Measurements from ENCODE around the gene TRPM2. TPM values are rescaled to one million over a fixed set of nuclear protein-coding genes. Genes with fewer than 3 reads are reported as not detected.

Gene TRPM2
- total and polyA plus RNA-seq, 2 of the 8 experiments (the other 6 are each of a cell fraction or from before 2014, with no cell fraction given) = 0.27 to 0.28 TPM

DNA sequence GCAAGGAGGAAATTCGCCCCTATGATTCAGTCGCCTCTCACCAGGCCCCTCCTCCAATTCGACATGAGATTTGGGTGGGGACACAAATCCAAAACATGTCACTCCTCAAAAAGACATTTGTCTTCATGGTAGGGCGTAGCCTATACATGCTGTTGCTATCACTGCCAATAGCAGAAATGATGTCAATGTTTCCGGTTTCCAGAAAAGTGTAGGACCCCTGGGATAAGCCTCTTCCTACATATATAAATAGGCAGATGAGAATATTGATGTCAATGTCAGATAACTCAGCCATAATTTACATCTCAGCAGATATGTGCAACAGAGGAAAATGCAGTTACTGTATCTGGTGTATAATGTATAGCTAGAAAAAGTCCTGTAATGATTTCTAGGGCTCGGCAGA is 118.6 kb downstream of the TRPM2 start:
- Histone ChIP-seq H2BK120ac (replicated peaks; ENCODE audit: low read depth, low read length) (no peak overlapping the region), H3K4ac (replicated peaks; ENCODE audit: insufficient read length, low read depth, low read length) (no peak overlapping the region), H3K4me3 (ENCODE audit: extremely low read depth in 1 of 4, insufficient read depth in 2 of 4, low read depth in 3 of 4, low read length in 4 of 4) (no peak overlapping the region), H2BK20ac (ENCODE audit: low read length) (no peak overlapping the region), H3K4me1 (replicated peaks in 1 of 4; ENCODE audit: control insufficient read depth in 3 of 4, insufficient read depth in 4 of 4, low read length in 3 of 4) (no peaks in the 10 kb centered on the region), H3K9me3 (ENCODE audit: insufficient read depth in 2 of 2, low read depth in 1 of 2, low read length in 1 of 2) (no peaks in the 10 kb centered on the region), H4K8ac (ENCODE audit: extremely low read depth, insufficient read depth, low read length) (no peak overlapping the region), H4K5ac (ENCODE audit: insufficient read length, low read depth, low read length) (no peak overlapping the region), H2AK5ac (ENCODE audit: low read depth, low read length) (no peak overlapping the region), H4K20me1 (replicated peaks in 1 of 2; ENCODE audit: control insufficient read depth in 1 of 2, insufficient read depth in 2 of 2, low read length in 2 of 2) (peaks cover 0 to 2% of the 10 kb centered on the region in 2 experiments), H4K91ac (replicated peaks; ENCODE audit: insufficient read length, low read length) (no peak overlapping the region), H3K9ac (replicated peaks in 1 of 4; ENCODE audit: extremely low read depth in 1 of 4, low read depth in 3 of 4, low read length in 3 of 4) (no peak overlapping the region), H3K4me2 (ENCODE audit: insufficient read depth in 1 of 2, low read depth in 2 of 2, low read length in 2 of 2) (no peak overlapping the region), H3K14ac (ENCODE audit: insufficient read length) (no peak overlapping the region), H3K23me2 (ENCODE audit: low read depth, low read length) (no peaks in the 10 kb centered on the region), H3K79me1 (ENCODE audit: low read depth, low read length) (no peaks in the 10 kb centered on the region), H3K79me2 (ENCODE audit: control insufficient read depth in 1 of 2, insufficient read depth in 2 of 2, low read length in 2 of 2) (no peaks in the 10 kb centered on the region), H3K18ac (ENCODE audit: extremely low read depth, low read length) (no peak overlapping the region), H3K36me3 (ENCODE audit: control insufficient read depth in 2 of 4, insufficient read depth in 4 of 4, low read length in 3 of 4) (no peaks in the 10 kb centered on the region), H2BK5ac (ENCODE audit: low read depth, low read length) (no peak overlapping the region), H2BK15ac (ENCODE audit: low read length) (no peak overlapping the region), H2BK12ac (ENCODE audit: low read depth, low read length) (no peak overlapping the region), H2AFZ (ENCODE audit: low read length) (no peak overlapping the region), H3K27ac (ENCODE audit: low read depth, low read length) (no peak overlapping the region), H3K23ac (ENCODE audit: insufficient read length) (no peak overlapping the region), H3K56ac (replicated peaks; ENCODE audit: insufficient read length, low read depth, low read length) (no peak overlapping the region), H3K27me3 (replicated peaks in 1 of 4; ENCODE audit: control insufficient read depth in 3 of 4, extremely low read depth in 1 of 4, insufficient read depth in 3 of 4, low read length in 3 of 4) (no peaks in the 10 kb centered on the region)
- DNase-seq (ENCODE audit: low read depth in 1 of 2, low spot score in 2 of 2) (no peak), FAIRE-seq (no peak)
- WGBS, 2 experiments (ENCODE audit: extremely low coverage in 1 of 2, insufficient coverage in 1 of 2, insufficient read length in 1 of 2, insufficient replicate concordance in 2 of 2, low coverage in 1 of 2, low lambda C conversion rate in 2 of 2, missing lambda C conversion rate in 1 of 2) = 90% methylated on average over 6 of the region's 6 CpGs; no CpG with 5 or more reads in 1 of the 2 experiments
- CTCF ChIA-PET (ENCODE audit: partially characterized antibody) = interaction anchor here (0.8 to 1.3 kb wide), 2 partner anchors 22 to 95 kb away, joined by 3 read pairs; no protein-coding TSS in a partner anchor
- TF ChIP-seq, protein P1, sequence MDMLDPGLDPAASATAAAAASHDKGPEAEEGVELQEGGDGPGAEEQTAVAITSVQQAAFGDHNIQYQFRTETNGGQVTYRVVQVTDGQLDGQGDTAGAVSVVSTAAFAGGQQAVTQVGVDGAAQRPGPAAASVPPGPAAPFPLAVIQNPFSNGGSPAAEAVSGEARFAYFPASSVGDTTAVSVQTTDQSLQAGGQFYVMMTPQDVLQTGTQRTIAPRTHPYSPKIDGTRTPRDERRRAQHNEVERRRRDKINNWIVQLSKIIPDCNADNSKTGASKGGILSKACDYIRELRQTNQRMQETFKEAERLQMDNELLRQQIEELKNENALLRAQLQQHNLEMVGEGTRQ (IDR thresholded peaks at IDR 0.05; ENCODE audit: low read length) = no peak
- no peak for TF ChIP-seq NRF1 (IDR thresholded peaks at IDR 0.05; ENCODE audit: low read depth, low read length)
- TF ChIP-seq HDAC6 (IDR thresholded peaks at IDR 0.05; ENCODE audit: low read depth, low read length) = no peak
- no peak for TF ChIP-seq CEBPB (IDR thresholded peaks at IDR 0.05; ENCODE audit: low read depth, low read length)
- no peak for TF ChIP-seq SIX5 (IDR thresholded peaks at IDR 0.05; ENCODE audit: low read depth, low read length)
- no peak for TF ChIP-seq KDM1A (IDR thresholded peaks at IDR 0.05; ENCODE audit: borderline replicate concordance, low read length)
- no peak for TF ChIP-seq POLR2AphosphoS5 (IDR thresholded peaks at IDR 0.05; ENCODE audit: low read depth, low read length)
- no peak for TF ChIP-seq POU5F1 (IDR thresholded peaks at IDR 0.05; ENCODE audit: low read depth, low read length)
- POLR2A ChIA-PET (ENCODE audit: partially characterized antibody) = no interaction called here

Data from H1 (cell line).